GM12878 (cell line): Measurements from ENCODE around the gene CTSF. TPM values are rescaled to one million over a fixed set of nuclear protein-coding genes. Genes with fewer than 3 reads are reported as not detected.
A peak's percentile ranks its signal among the peaks of the same experiment; 100 is the strongest.

Experiments used
- ATAC-seq: fragments of 200-7000 bp; cut with Tn5 transposase; 3 replicates; pipeline ENCODE4 v1.9.1; 2020; ENCODE audit warnings: mild to moderate bottlenecking, moderate library complexity
- BruUV-seq: library from RNA; stranded (reverse); fragments of 400-500 nt; replicated peaks from 2 replicates; lab custom pipeline; 2021; lab: Mats Ljungman, UMichigan
- CTCF ChIA-PET: fragments of 300-600 bp; sonication (Branson Sonifier 250); formaldehyde crosslinking; extraction: SDS; loops from one replicate; lab custom pipeline; 2021; ENCODE audit warnings: inconsistent platforms; lab: Yijun Ruan, JAX
- POLR2A ChIA-PET: fragments of 350-600 bp; formaldehyde crosslinking; extraction: SDS; loops from one replicate; lab custom pipeline; 2021; ENCODE audit warnings: inconsistent platforms; lab: Charles Lee
- RAD21 ChIA-PET: fragments of 300-600 bp; sonication (Branson Sonifier 250); formaldehyde crosslinking; loops from one replicate; lab custom pipeline; 2023; ENCODE audit warnings: antibody characterized with exemption; ENCODE audit not compliant: unreplicated experiment; lab: Charles Lee
- SMC1A ChIA-PET: fragments of 300-600 bp; sonication (Branson Sonifier 250); formaldehyde crosslinking; loops from one replicate; lab custom pipeline; 2023; ENCODE audit not compliant: unreplicated experiment, uncharacterized antibody; lab: Charles Lee
- DNase-seq: peaks from one replicate; pipeline ENCODE4 v3.0.0-alpha.2; 2011; ENCODE audit warnings: low read depth, low spot score
- FAIRE-seq: peaks from 3 replicates; lab custom pipeline; 2011; peaks lifted over from hg19 to GRCh38; lab: Jason Lieb, UNC
- H2AFZ ChIP-seq: 2 replicates; pipeline ENCODE4 v1.6.0; 2011; ENCODE audit warnings: low read depth, low read length, control low read depth; ENCODE audit not compliant: control insufficient read depth
- H3K27ac ChIP-seq: 2 replicates; pipeline ENCODE4 v1.5.1; 2011; ENCODE audit warnings: control low read depth; ENCODE audit not compliant: control insufficient read depth, insufficient read depth
- H3K27me3 ChIP-seq, 2 experiments: replicated peaks in 1 of 2; 2 replicates each; pipeline versions ENCODE4 v1.6.0 to v1.6.1; 2011; ENCODE audit warnings: low read length in 1 of 2; ENCODE audit not compliant: control insufficient read depth in 2 of 2, insufficient read depth in 2 of 2
- H3K36me3 ChIP-seq, 2 experiments: 2 replicates each; pipeline ENCODE4 v1.5.1; 2011; ENCODE audit warnings: low read length in 1 of 2; ENCODE audit not compliant: control insufficient read depth in 2 of 2, insufficient read depth in 2 of 2
- H3K4me1 ChIP-seq: 2 replicates; pipeline ENCODE4 v1.6.1; 2011; ENCODE audit warnings: mild to moderate bottlenecking, low read length, moderate library complexity, mixed read lengths; ENCODE audit not compliant: control insufficient read depth, insufficient read depth
- H3K4me2 ChIP-seq: 2 replicates; pipeline ENCODE4 v1.6.0; 2011; ENCODE audit warnings: control low read depth; ENCODE audit not compliant: control insufficient read depth, insufficient read depth
- H3K4me3 ChIP-seq: fragments of 200-600 bp; sonication (generic); 2 replicates; pipeline ENCODE4 v1.5.1; 2016
- H3K79me2 ChIP-seq: 2 replicates; pipeline ENCODE4 v1.6.0; 2011; ENCODE audit warnings: low read length; ENCODE audit not compliant: control insufficient read depth, insufficient read depth
- H3K9ac ChIP-seq: 2 replicates; pipeline ENCODE4 v1.8.0; 2011; ENCODE audit warnings: low read length, control low read depth, mixed read lengths; ENCODE audit not compliant: control insufficient read depth, insufficient read depth
- H3K9me3 ChIP-seq: replicated peaks from 3 replicates; pipeline ENCODE4 v1.5.1; 2011; ENCODE audit warnings: mild to moderate bottlenecking, low read length; ENCODE audit not compliant: control insufficient read depth, insufficient read depth
- H4K20me1 ChIP-seq: 2 replicates; pipeline ENCODE4 v1.6.0; 2011; ENCODE audit not compliant: control insufficient read depth, insufficient read depth
- CREB1 ChIP-seq: IDR thresholded peaks from 2 replicates; pipeline ENCODE4 v1.6.1; 2012; ENCODE audit warnings: low read depth, mild to moderate bottlenecking, inconsistent platforms
- CREM ChIP-seq: IDR thresholded peaks from 2 replicates; pipeline ENCODE4 v1.6.1; 2014; ENCODE audit warnings: antibody characterized with exemption, low read depth
- EGR1 ChIP-seq, 2 experiments: IDR thresholded peaks; 1 replicate in 1 of 2; 2 replicates in 1 of 2; pipeline ENCODE4 v1.6.1; 2011 to 2012; ENCODE audit warnings: low read depth in 2 of 2, low read length in 2 of 2, borderline replicate concordance in 1 of 2, mild to moderate bottlenecking in 1 of 2, moderate library complexity in 1 of 2
- HDAC2 ChIP-seq: fragments of 200-600 bp; sonication (generic); IDR thresholded peaks from 2 replicates; pipeline ENCODE4 v1.6.1; 2017
- KAT2A ChIP-seq: conservative IDR thresholded peaks from 2 replicates; pipeline ENCODE4 v1.6.1; 2011; ENCODE audit warnings: low read depth, low read length; ENCODE audit not compliant: control insufficient read depth
- MEF2A ChIP-seq: IDR thresholded peaks from 2 replicates; pipeline ENCODE4 v1.6.1; 2011; ENCODE audit warnings: low read depth, mild to moderate bottlenecking, low read length, moderate library complexity; ENCODE audit not compliant: insufficient read depth
- MYB ChIP-seq: fragments of 150-350 bp; IDR thresholded peaks from 2 replicates; pipeline ENCODE4 v1.6.1; 2014; ENCODE audit warnings: mild to moderate bottlenecking, low read depth, low read length, borderline replicate concordance
- MYC ChIP-seq: IDR thresholded peaks from 2 replicates; pipeline ENCODE4 v1.6.1; 2011; ENCODE audit warnings: mild to moderate bottlenecking, low read length, moderate library complexity, inconsistent platforms; ENCODE audit not compliant: insufficient read depth, insufficient replicate concordance, insufficient read length, severe bottlenecking
- NRF1 ChIP-seq: conservative IDR thresholded peaks from 2 replicates; pipeline ENCODE4 v1.6.1; 2011; ENCODE audit warnings: mild to moderate bottlenecking, low read depth, low read length, improper control_type of control experiment
- SRF ChIP-seq, 2 experiments: IDR thresholded peaks; 2 replicates each; pipeline ENCODE4 v1.6.1; 2011; ENCODE audit warnings: low read depth in 2 of 2, low read length in 2 of 2, mild to moderate bottlenecking in 1 of 2, moderate library complexity in 1 of 2
- TCF3 ChIP-seq: IDR thresholded peaks from 2 replicates; pipeline ENCODE4 v1.6.1; 2012; ENCODE audit warnings: low read depth, mild to moderate bottlenecking, low read length, borderline replicate concordance; ENCODE audit not compliant: insufficient read depth
- ZZZ3 ChIP-seq: IDR thresholded peaks from 2 replicates; pipeline ENCODE4 v1.6.1; 2011; ENCODE audit warnings: low read depth; ENCODE audit not compliant: control insufficient read depth, insufficient read length
- WGBS: methylation state at CpG from one replicate; pipeline ENCODE4 v1.1.6; 2016; ENCODE audit warnings: low lambda C conversion rate; ENCODE audit not compliant: insufficient replicate concordance, insufficient coverage; ENCODE audit errors: missing lambda C conversion rate; 5-methylcytosine and 5-hydroxymethylcytosine counted together
- in situ Hi-C: fragments of 300-500 bp; cut with MboI; formaldehyde crosslinking; loops from 9 replicates; pipeline ENCODE4 v1.14.3; 2018; ENCODE audit warnings: mixed read lengths
- intact Hi-C: fragments of 100-400 bp; cut with micrococcal nuclease; formaldehyde crosslinking; loops from one replicate; pipeline ENCODE4 v1.14.2; 2022; ENCODE audit not compliant: unreplicated experiment
- polyA plus RNA-seq, 11 experiments: library from polyadenylated mRNA; depleted of rRNA in 4 of 11; unstranded in 6 of 11; stranded (reverse) in 5 of 11; fragments of >200 nt; fragmentation: Nextera tagmentation in 4 of 11; fragmentation: Illumina TruSeq in 1 of 11; extraction: Ambion mirVana in 4 of 11; extraction: Trizol in 1 of 11; gene quantifications; 1 replicate in 1 of 11; 2 replicates in 10 of 11; pipeline versions ENCODE4 v1.2.1 to v1.2.3, GENCODE V29; 2011 to 2016; ENCODE audit warnings: inconsistent platforms in 2 of 11, missing spikeins in 2 of 11, low read depth in 1 of 11
- total RNA-seq, 4 experiments: library from RNA; depleted of rRNA in 3 of 4; stranded (reverse); fragments of >200 nt in 3 of 4; fragmentation: Illumina TruSeq in 1 of 4; extraction: Trizol in 1 of 4; gene quantifications; 2 replicates each; pipeline versions ENCODE4 v1.2.1 to v1.2.3, GENCODE V29; 2013 to 2021
- TF ChIP-seq, protein P1 (sequence below): fragments of 450-650 bp; formaldehyde crosslinking; IDR thresholded peaks from 2 replicates; pipeline ENCODE4 v1.4.0; 2020; ENCODE audit warnings: mild to moderate bottlenecking, moderate library complexity
- TF ChIP-seq, protein P2 (sequence below): fragments of 450-650 bp; IDR thresholded peaks from 2 replicates; pipeline ENCODE4 v1.6.1; 2016; ENCODE audit warnings: mild to moderate bottlenecking, moderate library complexity, borderline replicate concordance

CTSF gene
- total and polyA plus RNA-seq, 10 of the 15 experiments (the other 5 are each of a cell fraction or from before 2014, with no cell fraction given): 0.11 to 0.41 (median 0.26) TPM; not detected in 4

DNA sequence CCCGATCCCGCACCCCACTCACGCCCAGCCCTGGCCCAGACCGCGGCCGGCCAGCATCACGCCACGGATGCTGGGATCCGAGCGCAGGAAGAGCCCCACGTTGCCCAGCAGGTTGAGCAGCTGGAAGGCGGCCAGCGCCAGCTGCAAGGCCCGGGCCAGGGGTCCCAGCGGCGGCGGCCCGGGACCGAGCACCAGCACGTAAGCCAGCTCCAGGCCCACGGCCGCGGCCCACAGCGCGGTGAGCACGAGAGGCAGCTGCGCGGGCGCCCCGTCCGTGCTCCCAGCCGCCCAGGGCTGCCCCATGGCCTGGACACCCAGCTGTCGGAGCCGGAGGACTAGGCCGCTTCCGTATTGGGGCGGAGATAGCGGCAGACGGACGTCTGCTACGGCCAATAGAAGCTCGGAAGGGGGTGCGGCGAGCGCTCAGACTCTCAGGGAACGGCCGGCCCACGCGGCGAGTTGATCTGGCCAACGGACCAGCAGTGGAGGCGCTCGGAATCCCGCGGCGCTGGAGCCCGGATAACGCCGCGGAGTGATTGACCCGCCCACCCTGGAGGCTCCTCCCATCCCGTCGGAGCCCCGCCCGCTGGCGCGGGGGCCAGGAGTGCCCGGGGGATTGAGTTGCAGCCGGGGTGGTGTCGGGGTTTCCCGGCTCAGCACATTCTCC lies 22.6 kb downstream of the CTSF start, which contains the start of gene ZDHHC24:
Gene ZDHHC24 (minus strand): TSS at position 348 of the 667 bp plus-strand sequence. CDS start 45 bp downstream, at position 303.
- Histone ChIP-seq H3K36me3 (peaks cover 0 to 3% of the 10 kb centered on the region in 2 experiments; a peak in 1 of 4 replicates), H3K27me3 (no peaks in the 10 kb centered on the region), H3K4me1 (peaks cover 10% of the 10 kb centered on the region), H4K20me1 (no peaks in the 10 kb centered on the region), H3K79me2 (peaks cover 2% of the 10 kb centered on the region), H3K9me3 (no peaks in the 10 kb centered on the region), H3K27ac (peak within 1 kb of the TSS; percentile 72), H3K4me3 (peak within 1 kb of the TSS; percentile 86), H3K9ac (peak within 1 kb of the TSS; percentile 79), H3K4me2 (peak within 1 kb of the TSS; percentile 97), H2AFZ (peak within 1 kb of the TSS; percentile 89)
- under 1% methylated on average over 68 of the region's 71 CpGs for whole genome bisulfite sequencing
- in situ Hi-C loops: no loop called here
- SMC1A ChIA-PET: interaction anchor here (1.1 to 5.6 kb wide), 8 partner anchors 8 to 132 kb away, joined by 3 to 37 read pairs (median 3); partner anchors contain the start of genes RBM4 and RBM4B
- ATAC-seq (peak; percentile 91), FAIRE-seq (peak; percentile 86), DNase-seq (peak; percentile 81)
- intact Hi-C loops: loop anchor here (1.0 kb wide), 1 partner anchor 132 kb away; no protein-coding TSS in a partner anchor
- CTCF ChIA-PET: interaction anchor here (0.6 to 4.3 kb wide), 9 partner anchors 16 to 994 kb away, joined by 3 to 32 read pairs (median 3); partner anchors contain the start of genes CCDC87, CCS, DPP3 and RBM14
- no TSS peak for BruUV-seq
- RAD21 ChIA-PET: interaction anchor here (0.6 to 2.9 kb wide), 8 partner anchors 32 to 1914 kb away, joined by 3 to 37 read pairs (median 4); partner anchors contain the start of genes MRPL11, PELI3, RBM4 and RBM4B
- POLR2A ChIA-PET: interaction anchor here (0.9 to 4.0 kb wide), 11 partner anchors 13 to 132 kb away, joined by 3 to 26 read pairs (median 5); partner anchors contain the start of genes CCDC87, CCS, DPP3 and PELI3
- TF ChIP-seq KAT2A (no peak), MEF2A (no peak), CREM (no peak; the same call in none of the 2 replicates), MYB (no peak), TCF3 (peak; percentile 66; the same call in 1 of the 2 replicates), CREB1 (peak; percentile 73; the same call in 1 of the 2 replicates), ZZZ3 (no peak), EGR1 (IDR thresholded peaks at IDR 0.05; ENCODE audit: borderline replicate concordance in 1 of 2, low read depth in 2 of 2, low read length in 2 of 2) (peak in 1 of 2 experiments; percentile 45; a peak in 1 of 3 replicates), MYC (peak; percentile 44), SRF (IDR thresholded peaks at IDR 0.05; ENCODE audit: low read depth in 2 of 2, low read length in 2 of 2) (no peak), HDAC2 (no peak), NRF1 (no peak)
- TF ChIP-seq, protein P1, sequence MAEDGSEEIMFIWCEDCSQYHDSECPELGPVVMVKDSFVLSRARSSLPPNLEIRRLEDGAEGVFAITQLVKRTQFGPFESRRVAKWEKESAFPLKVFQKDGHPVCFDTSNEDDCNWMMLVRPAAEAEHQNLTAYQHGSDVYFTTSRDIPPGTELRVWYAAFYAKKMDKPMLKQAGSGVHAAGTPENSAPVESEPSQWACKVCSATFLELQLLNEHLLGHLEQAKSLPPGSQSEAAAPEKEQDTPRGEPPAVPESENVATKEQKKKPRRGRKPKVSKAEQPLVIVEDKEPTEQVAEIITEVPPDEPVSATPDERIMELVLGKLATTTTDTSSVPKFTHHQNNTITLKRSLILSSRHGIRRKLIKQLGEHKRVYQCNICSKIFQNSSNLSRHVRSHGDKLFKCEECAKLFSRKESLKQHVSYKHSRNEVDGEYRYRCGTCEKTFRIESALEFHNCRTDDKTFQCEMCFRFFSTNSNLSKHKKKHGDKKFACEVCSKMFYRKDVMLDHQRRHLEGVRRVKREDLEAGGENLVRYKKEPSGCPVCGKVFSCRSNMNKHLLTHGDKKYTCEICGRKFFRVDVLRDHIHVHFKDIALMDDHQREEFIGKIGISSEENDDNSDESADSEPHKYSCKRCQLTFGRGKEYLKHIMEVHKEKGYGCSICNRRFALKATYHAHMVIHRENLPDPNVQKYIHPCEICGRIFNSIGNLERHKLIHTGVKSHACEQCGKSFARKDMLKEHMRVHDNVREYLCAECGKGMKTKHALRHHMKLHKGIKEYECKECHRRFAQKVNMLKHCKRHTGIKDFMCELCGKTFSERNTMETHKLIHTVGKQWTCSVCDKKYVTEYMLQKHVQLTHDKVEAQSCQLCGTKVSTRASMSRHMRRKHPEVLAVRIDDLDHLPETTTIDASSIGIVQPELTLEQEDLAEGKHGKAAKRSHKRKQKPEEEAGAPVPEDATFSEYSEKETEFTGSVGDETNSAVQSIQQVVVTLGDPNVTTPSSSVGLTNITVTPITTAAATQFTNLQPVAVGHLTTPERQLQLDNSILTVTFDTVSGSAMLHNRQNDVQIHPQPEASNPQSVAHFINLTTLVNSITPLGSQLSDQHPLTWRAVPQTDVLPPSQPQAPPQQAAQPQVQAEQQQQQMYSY (CRISPR knock-in tag): no peak
- TF ChIP-seq, protein P2, sequence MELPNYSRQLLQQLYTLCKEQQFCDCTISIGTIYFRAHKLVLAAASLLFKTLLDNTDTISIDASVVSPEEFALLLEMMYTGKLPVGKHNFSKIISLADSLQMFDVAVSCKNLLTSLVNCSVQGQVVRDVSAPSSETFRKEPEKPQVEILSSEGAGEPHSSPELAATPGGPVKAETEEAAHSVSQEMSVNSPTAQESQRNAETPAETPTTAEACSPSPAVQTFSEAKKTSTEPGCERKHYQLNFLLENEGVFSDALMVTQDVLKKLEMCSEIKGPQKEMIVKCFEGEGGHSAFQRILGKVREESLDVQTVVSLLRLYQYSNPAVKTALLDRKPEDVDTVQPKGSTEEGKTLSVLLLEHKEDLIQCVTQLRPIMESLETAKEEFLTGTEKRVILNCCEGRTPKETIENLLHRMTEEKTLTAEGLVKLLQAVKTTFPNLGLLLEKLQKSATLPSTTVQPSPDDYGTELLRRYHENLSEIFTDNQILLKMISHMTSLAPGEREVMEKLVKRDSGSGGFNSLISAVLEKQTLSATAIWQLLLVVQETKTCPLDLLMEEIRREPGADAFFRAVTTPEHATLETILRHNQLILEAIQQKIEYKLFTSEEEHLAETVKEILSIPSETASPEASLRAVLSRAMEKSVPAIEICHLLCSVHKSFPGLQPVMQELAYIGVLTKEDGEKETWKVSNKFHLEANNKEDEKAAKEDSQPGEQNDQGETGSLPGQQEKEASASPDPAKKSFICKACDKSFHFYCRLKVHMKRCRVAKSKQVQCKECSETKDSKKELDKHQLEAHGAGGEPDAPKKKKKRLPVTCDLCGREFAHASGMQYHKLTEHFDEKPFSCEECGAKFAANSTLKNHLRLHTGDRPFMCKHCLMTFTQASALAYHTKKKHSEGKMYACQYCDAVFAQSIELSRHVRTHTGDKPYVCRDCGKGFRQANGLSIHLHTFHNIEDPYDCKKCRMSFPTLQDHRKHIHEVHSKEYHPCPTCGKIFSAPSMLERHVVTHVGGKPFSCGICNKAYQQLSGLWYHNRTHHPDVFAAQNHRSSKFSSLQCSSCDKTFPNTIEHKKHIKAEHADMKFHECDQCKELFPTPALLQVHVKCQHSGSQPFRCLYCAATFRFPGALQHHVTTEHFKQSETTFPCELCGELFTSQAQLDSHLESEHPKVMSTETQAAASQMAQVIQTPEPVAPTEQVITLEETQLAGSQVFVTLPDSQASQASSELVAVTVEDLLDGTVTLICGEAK: no peak
